ENCODE results near the gene MIAT.

DNA sequence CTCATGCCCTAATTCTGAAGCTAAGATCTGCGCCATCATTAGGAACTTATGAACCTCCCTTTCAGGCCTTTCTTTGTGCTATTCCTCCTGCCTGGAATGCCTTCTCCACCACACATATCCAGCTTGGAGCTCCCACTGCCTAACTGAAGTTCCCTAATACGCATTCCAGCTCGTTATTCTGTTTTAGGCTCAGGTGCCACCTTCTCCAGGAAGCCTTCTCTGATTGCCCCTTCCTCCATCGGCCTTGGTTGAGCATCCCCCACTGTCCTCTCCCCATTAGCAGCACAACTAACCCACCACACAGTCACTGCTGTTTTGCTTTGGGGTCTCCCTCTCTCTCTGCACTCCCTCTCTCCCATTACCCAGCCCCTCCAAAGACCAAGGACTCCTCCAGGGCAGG, 44.7 kb upstream of the MIAT start:
- TF ChIP-seq, protein P1, sequence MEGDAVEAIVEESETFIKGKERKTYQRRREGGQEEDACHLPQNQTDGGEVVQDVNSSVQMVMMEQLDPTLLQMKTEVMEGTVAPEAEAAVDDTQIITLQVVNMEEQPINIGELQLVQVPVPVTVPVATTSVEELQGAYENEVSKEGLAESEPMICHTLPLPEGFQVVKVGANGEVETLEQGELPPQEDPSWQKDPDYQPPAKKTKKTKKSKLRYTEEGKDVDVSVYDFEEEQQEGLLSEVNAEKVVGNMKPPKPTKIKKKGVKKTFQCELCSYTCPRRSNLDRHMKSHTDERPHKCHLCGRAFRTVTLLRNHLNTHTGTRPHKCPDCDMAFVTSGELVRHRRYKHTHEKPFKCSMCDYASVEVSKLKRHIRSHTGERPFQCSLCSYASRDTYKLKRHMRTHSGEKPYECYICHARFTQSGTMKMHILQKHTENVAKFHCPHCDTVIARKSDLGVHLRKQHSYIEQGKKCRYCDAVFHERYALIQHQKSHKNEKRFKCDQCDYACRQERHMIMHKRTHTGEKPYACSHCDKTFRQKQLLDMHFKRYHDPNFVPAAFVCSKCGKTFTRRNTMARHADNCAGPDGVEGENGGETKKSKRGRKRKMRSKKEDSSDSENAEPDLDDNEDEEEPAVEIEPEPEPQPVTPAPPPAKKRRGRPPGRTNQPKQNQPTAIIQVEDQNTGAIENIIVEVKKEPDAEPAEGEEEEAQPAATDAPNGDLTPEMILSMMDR (IDR thresholded peaks at IDR 0.05; ENCODE audit: poor library complexity) = no peak
- no peak for TF ChIP-seq EZH2 (IDR thresholded peaks at IDR 0.05; ENCODE audit: borderline replicate concordance)
